ENCODE results near the gene ITGB5.

DNA sequence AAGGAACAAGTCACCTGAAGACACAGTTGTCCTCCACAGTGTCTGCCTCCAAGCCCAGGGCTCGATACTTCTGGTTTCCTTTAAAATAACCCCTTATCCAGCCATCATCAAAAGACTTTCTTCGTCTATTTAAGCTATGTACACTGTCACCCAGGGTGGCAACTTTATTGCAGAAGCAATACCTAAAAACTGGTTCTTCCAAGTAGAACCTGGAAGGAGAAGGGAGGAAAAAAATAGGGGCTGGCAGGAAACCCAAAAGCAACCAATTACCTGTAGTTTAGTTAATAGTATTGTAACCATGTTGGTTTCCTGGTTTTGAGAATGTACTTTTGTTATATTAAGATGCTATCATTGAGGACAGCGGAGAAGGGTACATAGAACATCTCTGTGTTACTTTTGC, 33.7 kb downstream of the ITGB5 start:
- TF ChIP-seq, protein P1, sequence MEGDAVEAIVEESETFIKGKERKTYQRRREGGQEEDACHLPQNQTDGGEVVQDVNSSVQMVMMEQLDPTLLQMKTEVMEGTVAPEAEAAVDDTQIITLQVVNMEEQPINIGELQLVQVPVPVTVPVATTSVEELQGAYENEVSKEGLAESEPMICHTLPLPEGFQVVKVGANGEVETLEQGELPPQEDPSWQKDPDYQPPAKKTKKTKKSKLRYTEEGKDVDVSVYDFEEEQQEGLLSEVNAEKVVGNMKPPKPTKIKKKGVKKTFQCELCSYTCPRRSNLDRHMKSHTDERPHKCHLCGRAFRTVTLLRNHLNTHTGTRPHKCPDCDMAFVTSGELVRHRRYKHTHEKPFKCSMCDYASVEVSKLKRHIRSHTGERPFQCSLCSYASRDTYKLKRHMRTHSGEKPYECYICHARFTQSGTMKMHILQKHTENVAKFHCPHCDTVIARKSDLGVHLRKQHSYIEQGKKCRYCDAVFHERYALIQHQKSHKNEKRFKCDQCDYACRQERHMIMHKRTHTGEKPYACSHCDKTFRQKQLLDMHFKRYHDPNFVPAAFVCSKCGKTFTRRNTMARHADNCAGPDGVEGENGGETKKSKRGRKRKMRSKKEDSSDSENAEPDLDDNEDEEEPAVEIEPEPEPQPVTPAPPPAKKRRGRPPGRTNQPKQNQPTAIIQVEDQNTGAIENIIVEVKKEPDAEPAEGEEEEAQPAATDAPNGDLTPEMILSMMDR (IDR thresholded peaks at IDR 0.05; ENCODE audit: insufficient read depth, low read depth, low read length): no peak
- TF ChIP-seq EZH2 (IDR thresholded peaks at IDR 0.05; ENCODE audit: insufficient read depth, low read length): no peak
